Hepatocyte (in vitro differentiated cells): ENCODE results near the gene FARP1. TPM values are rescaled to one million over a fixed set of nuclear protein-coding genes. Genes with fewer than 3 reads are reported as not detected.

Experiments used
- DNase-seq: peaks from one replicate; pipeline ENCODE4 v3.0.0-alpha.2; 2016; ENCODE audit warnings: low spot score
- H2AFZ ChIP-seq: fragments of 200-600 bp; sonication (generic); 2 replicates; pipeline ENCODE4 v1.6.0; 2016; ENCODE audit warnings: antibody characterized with exemption, mild to moderate bottlenecking
- H3K27ac ChIP-seq: fragments of 200-600 bp; sonication (generic); 2 replicates; pipeline ENCODE4 v1.5.1; 2016; ENCODE audit warnings: mild to moderate bottlenecking
- H3K27me3 ChIP-seq: fragments of 200-600 bp; sonication (generic); 2 replicates; pipeline ENCODE4 v1.6.1; 2016
- H3K36me3 ChIP-seq: fragments of 200-600 bp; sonication (generic); replicated peaks from 2 replicates; pipeline ENCODE4 v1.5.1; 2016; ENCODE audit warnings: low read depth; ENCODE audit not compliant: insufficient read depth
- H3K4me1 ChIP-seq: fragments of 200-600 bp; sonication (generic); 2 replicates; pipeline ENCODE4 v1.5.1; 2016; ENCODE audit warnings: mild to moderate bottlenecking, moderate library complexity; ENCODE audit not compliant: insufficient read depth
- H3K4me2 ChIP-seq: fragments of 200-600 bp; sonication (generic); 2 replicates; pipeline ENCODE4 v1.6.0; 2016
- H3K4me3 ChIP-seq: fragments of 200-600 bp; sonication (generic); 2 replicates; pipeline ENCODE4 v1.5.1; 2016; ENCODE audit warnings: mild to moderate bottlenecking
- H3K79me2 ChIP-seq: fragments of 200-600 bp; sonication (generic); 2 replicates; pipeline ENCODE4 v1.6.0; 2017; ENCODE audit warnings: mild to moderate bottlenecking
- H3K9me2 ChIP-seq: fragments of 200-600 bp; sonication (generic); replicated peaks from 2 replicates; pipeline ENCODE4 v1.6.0; 2017; ENCODE audit warnings: mild to moderate bottlenecking; ENCODE audit not compliant: insufficient read depth
- H3K9me3 ChIP-seq: fragments of 200-600 bp; sonication (generic); 2 replicates; pipeline ENCODE4 v1.5.1; 2016; ENCODE audit warnings: low read depth, mild to moderate bottlenecking
- H4K20me1 ChIP-seq: fragments of 200-600 bp; sonication (generic); 2 replicates; pipeline ENCODE4 v1.6.0; 2016; ENCODE audit warnings: mild to moderate bottlenecking; ENCODE audit not compliant: insufficient read depth, poor library complexity, severe bottlenecking
- EZH2 ChIP-seq: fragments of 200-600 bp; sonication (generic); IDR thresholded peaks from 2 replicates; pipeline ENCODE4 v1.6.1; 2016; ENCODE audit warnings: antibody characterized with exemption, mild to moderate bottlenecking, borderline replicate concordance
- EZH2phosphoT487 ChIP-seq: fragments of 200-600 bp; sonication (generic); IDR thresholded peaks from one replicate; pipeline ENCODE4 v1.6.1; 2018; ENCODE audit warnings: antibody characterized with exemption, mild to moderate bottlenecking, low read depth, moderate library complexity; ENCODE audit not compliant: unreplicated experiment, severe bottlenecking
- WGBS: methylation state at CpG from one replicate; pipeline ENCODE4 v1.1.6; 2016; ENCODE audit warnings: low lambda C conversion rate; ENCODE audit errors: missing lambda C conversion rate; 5-methylcytosine and 5-hydroxymethylcytosine counted together
- polyA plus RNA-seq: library from polyadenylated mRNA; unstranded; fragments of >200 nt; fragmentation: Nextera tagmentation; extraction: Ambion mirVana; gene quantifications from 2 replicates; pipeline ENCODE4 v1.2.1, GENCODE V29; 2016
- total RNA-seq: library from RNA; depleted of rRNA; stranded (reverse); fragments of >200 nt; gene quantifications from 2 replicates; pipeline ENCODE4 v1.2.3, GENCODE V29; 2014
- TF ChIP-seq, protein P1 (sequence below): fragments of 200-600 bp; sonication (generic); IDR thresholded peaks from 2 replicates; pipeline ENCODE4 v1.5.1; 2016; ENCODE audit warnings: antibody characterized with exemption, mild to moderate bottlenecking; ENCODE audit not compliant: poor library complexity

The FARP1 gene
- total and polyA plus RNA-seq, 2 experiments from 2014 or later, result 35.5 to 68.7 TPM

DNA sequence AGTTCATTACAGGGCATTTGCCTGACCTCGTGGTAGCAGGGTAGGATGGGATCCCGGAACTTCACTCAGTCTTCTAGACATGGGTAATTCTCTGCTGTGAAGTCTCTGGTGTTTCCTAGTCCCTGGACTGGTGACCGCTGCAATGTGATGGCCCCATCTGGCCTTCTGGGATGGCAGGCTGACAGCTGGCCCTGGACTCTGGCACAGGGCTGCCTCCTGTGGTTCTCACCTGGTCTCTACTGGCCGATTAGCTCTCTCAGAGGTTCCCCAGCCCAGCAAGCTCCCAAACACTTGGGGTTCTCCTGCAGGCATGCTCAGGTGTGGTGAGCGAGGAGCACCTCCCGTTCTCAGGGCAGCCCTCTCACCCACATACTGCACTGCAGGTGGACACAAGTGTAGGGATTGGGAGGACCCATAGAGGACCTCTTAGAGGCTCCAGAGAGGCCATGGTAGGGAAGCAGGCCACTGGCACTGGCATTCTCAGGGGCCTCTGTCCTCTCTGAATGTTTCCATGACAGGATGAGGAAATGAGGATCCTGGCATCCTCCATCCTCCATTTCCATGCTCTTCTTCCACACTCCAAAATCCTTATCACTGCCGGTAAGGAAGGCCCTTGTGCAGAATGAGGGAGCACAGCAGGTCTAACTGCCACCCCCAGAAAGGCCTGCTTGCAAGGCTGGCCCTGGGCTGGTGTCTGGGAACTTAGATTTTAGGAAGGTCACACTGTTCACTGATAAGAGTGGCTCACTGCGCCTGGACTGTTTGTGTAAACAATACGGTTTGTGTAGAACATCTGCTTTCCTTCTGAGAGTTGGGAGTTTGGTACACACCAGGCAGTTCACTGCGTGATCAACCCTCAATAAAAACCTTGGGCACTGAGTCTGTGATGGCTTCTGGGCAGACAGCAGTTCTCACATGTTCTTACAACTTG is 31.5 kb upstream of the FARP1 start:
- Histone ChIP-seq H4K20me1 (no peaks in the 10 kb centered on the region), H3K9me3 (no peaks in the 10 kb centered on the region), H3K27ac (no peak overlapping the region), H3K27me3 (no peaks in the 10 kb centered on the region), H3K4me3 (no peak overlapping the region), H3K4me1 (no peaks in the 10 kb centered on the region), H3K4me2 (no peak overlapping the region), H3K9me2 (no peaks in the 10 kb centered on the region), H3K36me3 (no peaks in the 10 kb centered on the region), H3K79me2 (no peaks in the 10 kb centered on the region), H2AFZ (no peak overlapping the region)
- WGBS, result 81% methylated on average over 10 of the region's 10 CpGs
- DNase-seq, result no peak
- TF ChIP-seq, protein P1, sequence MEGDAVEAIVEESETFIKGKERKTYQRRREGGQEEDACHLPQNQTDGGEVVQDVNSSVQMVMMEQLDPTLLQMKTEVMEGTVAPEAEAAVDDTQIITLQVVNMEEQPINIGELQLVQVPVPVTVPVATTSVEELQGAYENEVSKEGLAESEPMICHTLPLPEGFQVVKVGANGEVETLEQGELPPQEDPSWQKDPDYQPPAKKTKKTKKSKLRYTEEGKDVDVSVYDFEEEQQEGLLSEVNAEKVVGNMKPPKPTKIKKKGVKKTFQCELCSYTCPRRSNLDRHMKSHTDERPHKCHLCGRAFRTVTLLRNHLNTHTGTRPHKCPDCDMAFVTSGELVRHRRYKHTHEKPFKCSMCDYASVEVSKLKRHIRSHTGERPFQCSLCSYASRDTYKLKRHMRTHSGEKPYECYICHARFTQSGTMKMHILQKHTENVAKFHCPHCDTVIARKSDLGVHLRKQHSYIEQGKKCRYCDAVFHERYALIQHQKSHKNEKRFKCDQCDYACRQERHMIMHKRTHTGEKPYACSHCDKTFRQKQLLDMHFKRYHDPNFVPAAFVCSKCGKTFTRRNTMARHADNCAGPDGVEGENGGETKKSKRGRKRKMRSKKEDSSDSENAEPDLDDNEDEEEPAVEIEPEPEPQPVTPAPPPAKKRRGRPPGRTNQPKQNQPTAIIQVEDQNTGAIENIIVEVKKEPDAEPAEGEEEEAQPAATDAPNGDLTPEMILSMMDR, result no peak
- TF ChIP-seq EZH2phosphoT487 (no peak), EZH2 (no peak)

DNA sequence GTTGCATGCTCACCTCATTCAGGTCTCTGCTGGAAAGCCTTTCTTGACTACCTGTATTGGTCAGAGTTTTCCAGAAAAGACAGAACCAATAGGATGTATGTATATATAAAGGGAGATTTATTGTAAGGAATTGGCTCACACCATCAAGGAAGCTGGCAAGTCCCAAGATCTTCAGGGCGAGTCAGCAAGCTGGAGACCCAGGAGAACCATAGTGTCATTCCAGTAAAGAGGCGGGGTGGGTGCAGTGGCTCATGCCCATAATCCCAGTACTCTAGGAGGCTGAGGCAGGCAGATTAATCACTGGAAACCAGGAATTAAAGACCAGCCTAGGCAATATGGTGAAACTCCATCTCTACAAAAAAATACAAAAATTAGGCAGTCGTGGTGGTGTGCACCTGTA is 30.4 kb upstream of the FARP1 start:
- H3K79me2 ChIP-seq, result no peaks in the 10 kb centered on the region
- H3K4me3 ChIP-seq, result no peak overlapping the region
- H3K4me2 ChIP-seq, result no peak overlapping the region
- WGBS, result 97% methylated on average over 3 of the region's 3 CpGs
- no peak overlapping the region for H3K27ac ChIP-seq
- TF ChIP-seq, protein P1, result no peak
- TF ChIP-seq EZH2phosphoT487 (no peak), EZH2 (no peak)
- no peak for DNase-seq
- H3K4me1 ChIP-seq, result no peaks in the 10 kb centered on the region
- no peaks in the 10 kb centered on the region for H3K9me3 ChIP-seq
- H4K20me1 ChIP-seq, result no peaks in the 10 kb centered on the region
- H3K36me3 ChIP-seq, result no peaks in the 10 kb centered on the region
- no peak overlapping the region for H2AFZ ChIP-seq
- H3K9me2 ChIP-seq, result no peaks in the 10 kb centered on the region
- no peaks in the 10 kb centered on the region for H3K27me3 ChIP-seq

DNA sequence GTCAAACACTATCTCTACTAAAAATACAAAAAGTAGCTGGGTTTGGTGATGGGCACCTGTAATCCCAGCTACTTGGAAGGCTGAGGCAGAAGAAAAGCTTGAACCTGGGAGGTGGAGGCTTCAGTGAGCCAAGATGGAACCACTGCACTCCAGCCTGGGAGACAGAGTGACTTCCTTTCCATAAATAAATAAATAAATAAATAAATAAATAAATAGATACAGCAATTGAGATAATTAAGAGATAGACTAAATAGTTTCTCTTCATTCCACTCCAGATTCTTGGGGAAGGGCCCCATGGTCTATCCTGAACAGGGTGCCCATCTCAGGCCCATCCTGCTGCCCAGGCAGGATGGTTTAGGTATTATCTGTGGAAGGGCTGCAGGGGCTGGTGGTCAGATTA is 24.0 kb upstream of the FARP1 start:
- DNase-seq, result no peak
- TF ChIP-seq EZH2 (no peak), EZH2phosphoT487 (no peak)
- TF ChIP-seq, protein P1, result no peak

More for the DNA sequence above, 24.0 kb upstream of the FARP1 start:
- H3K36me3 ChIP-seq, result no peaks in the 10 kb centered on the region
- no peaks in the 10 kb centered on the region for H3K79me2 ChIP-seq
- H3K27me3 ChIP-seq, result no peaks in the 10 kb centered on the region
- no peak overlapping the region for H2AFZ ChIP-seq
- H3K27ac ChIP-seq, result no peak overlapping the region
- H3K4me2 ChIP-seq, result no peak overlapping the region
- no peak overlapping the region for H3K4me3 ChIP-seq
- no peaks in the 10 kb centered on the region for H3K4me1 ChIP-seq
- no peaks in the 10 kb centered on the region for H4K20me1 ChIP-seq
- H3K9me2 ChIP-seq, result no peaks in the 10 kb centered on the region
- H3K9me3 ChIP-seq, result no peaks in the 10 kb centered on the region
